ENCODE data around the gene RPS6KA2.

DNA sequence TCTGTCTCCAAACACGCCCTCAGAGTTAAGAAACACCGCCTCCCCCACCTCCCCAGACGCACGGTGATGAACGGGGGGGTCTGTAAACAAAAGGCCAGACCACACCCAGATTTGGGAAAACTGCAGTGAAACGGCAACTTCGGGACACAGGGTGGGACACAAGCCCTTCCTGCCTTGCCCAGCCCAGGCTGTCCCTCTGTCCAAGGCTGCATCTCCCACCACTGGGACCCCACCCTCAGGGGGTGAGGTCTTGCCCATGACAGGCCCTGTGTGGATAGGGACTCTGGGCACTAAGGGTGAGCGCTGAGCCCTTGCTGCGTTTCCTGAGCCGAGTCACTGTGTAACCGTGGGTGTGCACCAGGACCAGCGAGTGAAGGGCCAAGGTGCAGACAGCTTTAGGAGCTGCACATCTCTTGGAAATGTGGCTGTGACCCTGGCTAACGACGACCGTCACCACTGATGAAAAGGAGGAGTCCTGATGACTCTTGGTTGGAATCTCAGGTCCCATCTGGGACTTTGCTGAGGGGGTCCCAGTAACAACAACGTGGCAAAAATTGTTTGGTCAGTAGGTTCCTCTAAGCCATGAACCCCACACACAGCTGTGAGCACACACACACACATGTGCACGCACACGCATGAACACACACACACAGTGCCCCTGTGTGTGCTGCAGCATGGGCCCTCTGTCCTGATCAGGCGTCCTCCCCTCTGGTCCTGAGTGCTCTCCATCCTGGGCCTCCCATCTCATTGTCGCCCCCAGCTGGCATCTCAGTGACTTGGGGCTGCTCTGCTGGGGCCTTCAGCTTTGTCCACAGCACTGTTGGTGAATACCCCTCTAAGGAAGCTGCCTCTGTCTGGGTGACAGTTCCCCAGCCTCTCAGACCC is 141.2 kb downstream of the RPS6KA2 start:
- TF ChIP-seq, protein P1, sequence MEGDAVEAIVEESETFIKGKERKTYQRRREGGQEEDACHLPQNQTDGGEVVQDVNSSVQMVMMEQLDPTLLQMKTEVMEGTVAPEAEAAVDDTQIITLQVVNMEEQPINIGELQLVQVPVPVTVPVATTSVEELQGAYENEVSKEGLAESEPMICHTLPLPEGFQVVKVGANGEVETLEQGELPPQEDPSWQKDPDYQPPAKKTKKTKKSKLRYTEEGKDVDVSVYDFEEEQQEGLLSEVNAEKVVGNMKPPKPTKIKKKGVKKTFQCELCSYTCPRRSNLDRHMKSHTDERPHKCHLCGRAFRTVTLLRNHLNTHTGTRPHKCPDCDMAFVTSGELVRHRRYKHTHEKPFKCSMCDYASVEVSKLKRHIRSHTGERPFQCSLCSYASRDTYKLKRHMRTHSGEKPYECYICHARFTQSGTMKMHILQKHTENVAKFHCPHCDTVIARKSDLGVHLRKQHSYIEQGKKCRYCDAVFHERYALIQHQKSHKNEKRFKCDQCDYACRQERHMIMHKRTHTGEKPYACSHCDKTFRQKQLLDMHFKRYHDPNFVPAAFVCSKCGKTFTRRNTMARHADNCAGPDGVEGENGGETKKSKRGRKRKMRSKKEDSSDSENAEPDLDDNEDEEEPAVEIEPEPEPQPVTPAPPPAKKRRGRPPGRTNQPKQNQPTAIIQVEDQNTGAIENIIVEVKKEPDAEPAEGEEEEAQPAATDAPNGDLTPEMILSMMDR (conservative IDR thresholded peaks at IDR 0.05): no peak
- no peak for TF ChIP-seq ZFX (IDR thresholded peaks at IDR 0.05)

Measured in C4-2B (cell line).